Transverse colon (tissue), 3 donors: Measurements from ENCODE around the gene PKD2.

Experiments used
- CTCF ChIP-seq, 5 experiments: fragments of 200-600 bp in 3 of 5; fragments of 450-650 bp in 2 of 5; sonication (generic) in 3 of 5; IDR thresholded peaks; 1 replicate in 2 of 5; 2 replicates in 3 of 5; pipeline ENCODE4 v1.5.1; 2016 to 2017; ENCODE audit warnings: antibody characterized with exemption in 5 of 5, inconsistent platforms in 3 of 5, mild to moderate bottlenecking in 2 of 5, moderate library complexity in 1 of 5
- POLR2A ChIP-seq: fragments of 450-650 bp; IDR thresholded peaks from one replicate; pipeline ENCODE4 v1.6.1; 2016; ENCODE audit warnings: antibody characterized with exemption, mild to moderate bottlenecking, moderate library complexity

- TF ChIP-seq POLR2A (no peak), CTCF (IDR thresholded peaks at IDR 0.05) (no peak)
Measured at GRCh38 chr4:88102026-88102425, 94.6 kb downstream of the PKD2 start.
